ENCODE results near the gene PCDH15. TPM values are rescaled to one million over a fixed set of nuclear protein-coding genes. Genes with fewer than 3 reads are reported as not detected.

PCDH15 gene
- total RNA-seq, 2 donors from 2014 or later, result 0.58 to 0.95 TPM

GRCh38 chr10:54837479-54837878, 36.4 kb upstream of the PCDH15 start:
- H3K4me1 ChIP-seq (ENCODE audit: control insufficient read depth, insufficient read depth, low read length), result no peaks in the 10 kb centered on the region
- H3K27ac ChIP-seq (ENCODE audit: low read depth, low read length), result no peak overlapping the region
- H3K4me3 Mint-ChIP-seq, result no peak overlapping the region
- no peak overlapping the region for H3K27ac Mint-ChIP-seq
- no peak for DNase-seq
- H3K36me3 Mint-ChIP-seq (ENCODE audit: low read depth), result no peaks in the 10 kb centered on the region
- no peak for TF ChIP-seq CTCF (conservative IDR thresholded peaks at IDR 0.05)
- no peak overlapping the region for H3K4me3 ChIP-seq (ENCODE audit: low read length)
- WGBS, 2 experiments (ENCODE audit: insufficient coverage in 1 of 2, insufficient read length in 1 of 2), result 96 to 97% methylated on average over 3 to 4 of the region's 5 CpGs
- no peaks in the 10 kb centered on the region for H3K27me3 Mint-ChIP-seq (ENCODE audit: insufficient read depth)
- H3K9me3 ChIP-seq (ENCODE audit: control insufficient read depth, low read length), result no peaks in the 10 kb centered on the region
- H3K9me3 Mint-ChIP-seq, result no peaks in the 10 kb centered on the region
- H3K27me3 ChIP-seq (ENCODE audit: control insufficient read depth, insufficient read depth, low read length, poor library complexity, severe bottlenecking), result no peaks in the 10 kb centered on the region
- no peak overlapping the region for H3K9ac ChIP-seq (ENCODE audit: extremely low read depth, low read length, poor library complexity, severe bottlenecking)
- no peaks in the 10 kb centered on the region for H3K4me1 Mint-ChIP-seq
- H3K36me3 ChIP-seq (ENCODE audit: control insufficient read depth, insufficient read depth, low read length), result no peaks in the 10 kb centered on the region

- H3K36me3 Mint-ChIP-seq (ENCODE audit: low read depth), result no peaks in the 10 kb centered on the region
- no peaks in the 10 kb centered on the region for H3K4me1 Mint-ChIP-seq
- no peak overlapping the region for H3K9ac ChIP-seq (ENCODE audit: extremely low read depth, low read length, poor library complexity, severe bottlenecking)
- H3K27ac Mint-ChIP-seq, result no peak overlapping the region
- no CpG with 5 or more reads among the region's 2 CpGs for WGBS, 2 experiments (ENCODE audit: insufficient coverage in 1 of 2, insufficient read length in 1 of 2)
- no peak for TF ChIP-seq CTCF (conservative IDR thresholded peaks at IDR 0.05)
- H3K4me3 Mint-ChIP-seq, result no peak overlapping the region
- no peak overlapping the region for H3K4me3 ChIP-seq (ENCODE audit: low read length)
- no peaks in the 10 kb centered on the region for H3K36me3 ChIP-seq (ENCODE audit: control insufficient read depth, insufficient read depth, low read length)
- no peak overlapping the region for H3K27ac ChIP-seq (ENCODE audit: low read depth, low read length)
- H3K4me1 ChIP-seq (ENCODE audit: control insufficient read depth, insufficient read depth, low read length), result no peaks in the 10 kb centered on the region
- H3K27me3 Mint-ChIP-seq (ENCODE audit: insufficient read depth), result no peaks in the 10 kb centered on the region
- no peak for DNase-seq
- H3K9me3 Mint-ChIP-seq, result no peaks in the 10 kb centered on the region
- no peaks in the 10 kb centered on the region for H3K27me3 ChIP-seq (ENCODE audit: control insufficient read depth, insufficient read depth, low read length, poor library complexity, severe bottlenecking)
- no peaks in the 10 kb centered on the region for H3K9me3 ChIP-seq (ENCODE audit: control insufficient read depth, low read length)
Measured at GRCh38 chr10:54833029-54833428, 32.0 kb upstream of the PCDH15 start.

DNA sequence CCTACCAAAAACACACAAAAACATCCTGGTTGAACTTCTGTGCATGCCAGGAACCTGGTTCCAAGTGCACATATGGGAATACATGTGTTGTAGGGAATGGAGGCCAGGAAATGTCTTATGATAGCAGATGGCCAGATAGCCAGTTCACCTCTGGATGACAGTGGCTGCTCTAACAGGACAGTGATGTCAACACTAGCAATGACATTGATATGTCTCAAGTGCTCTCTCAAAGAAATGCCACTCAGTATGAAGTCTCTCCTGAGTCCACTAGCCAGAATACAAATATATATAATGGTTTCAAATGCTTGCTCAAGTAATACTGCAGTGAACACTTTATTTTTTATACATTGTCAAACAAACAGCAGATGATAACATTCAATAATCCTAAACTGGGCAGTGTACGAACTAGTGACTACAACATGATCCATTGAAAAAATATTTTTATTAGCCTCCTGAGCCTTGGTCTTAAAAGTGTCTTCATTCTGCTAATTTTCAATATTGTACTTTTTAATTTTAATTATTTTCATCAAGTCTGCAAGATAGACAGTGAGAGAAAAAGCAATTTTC, 26.0 kb upstream of the PCDH15 start:
- no peaks in the 10 kb centered on the region for H3K9me3 ChIP-seq (ENCODE audit: control insufficient read depth, low read length)
- DNase-seq, result no peak
- H3K36me3 ChIP-seq (ENCODE audit: control insufficient read depth, insufficient read depth, low read length), result no peaks in the 10 kb centered on the region
- no peak overlapping the region for H3K9ac ChIP-seq (ENCODE audit: extremely low read depth, low read length, poor library complexity, severe bottlenecking)
- WGBS, 2 experiments (ENCODE audit: insufficient coverage in 1 of 2, insufficient read length in 1 of 2), result 91% methylated on average over 1 of the region's 1 CpG; no CpG with 5 or more reads in 1 of the 2 experiments
- peaks cover 2% of the 10 kb centered on the region for H3K9me3 Mint-ChIP-seq
- H3K27ac ChIP-seq (ENCODE audit: low read depth, low read length), result no peak overlapping the region
- no peaks in the 10 kb centered on the region for H3K4me1 ChIP-seq (ENCODE audit: control insufficient read depth, insufficient read depth, low read length)
- no peaks in the 10 kb centered on the region for H3K27me3 ChIP-seq (ENCODE audit: control insufficient read depth, insufficient read depth, low read length, poor library complexity, severe bottlenecking)
- H3K4me1 Mint-ChIP-seq, result no peaks in the 10 kb centered on the region
- H3K27me3 Mint-ChIP-seq (ENCODE audit: insufficient read depth), result no peaks in the 10 kb centered on the region
- H3K36me3 Mint-ChIP-seq (ENCODE audit: low read depth), result no peaks in the 10 kb centered on the region
- TF ChIP-seq CTCF (conservative IDR thresholded peaks at IDR 0.05), result no peak
- no peak overlapping the region for H3K4me3 ChIP-seq (ENCODE audit: low read length)
- no peak overlapping the region for H3K27ac Mint-ChIP-seq
- H3K4me3 Mint-ChIP-seq, result no peak overlapping the region

Data from endodermal cell (in vitro differentiated cells).